AG04449 (cell line): ENCODE results near the gene S100A14.

ENCODE experiments used
- CTCF ChIA-PET: fragments of 350-600 bp; formaldehyde crosslinking; extraction: SDS; loops from one replicate; lab custom pipeline; 2021; ENCODE audit warnings: antibody characterized with exemption; lab: Yijun Ruan, JAX
- POLR2A ChIA-PET: fragments of 400-600, 350-600 bp; formaldehyde crosslinking; extraction: SDS; loops from one replicate; lab custom pipeline; 2020; ENCODE audit warnings: antibody characterized with exemption, inconsistent platforms; lab: Yijun Ruan, JAX
- DNase-seq: peaks from one replicate; pipeline ENCODE4 v3.0.0-alpha.2; 2010; ENCODE audit warnings: low read depth, low spot score
- H3K4me3 ChIP-seq: 2 replicates; pipeline ENCODE4 v1.5.1; 2011; ENCODE audit warnings: low read depth, mild to moderate bottlenecking, control low read depth, low read length
- TF ChIP-seq, protein P1 (sequence below): IDR thresholded peaks from one replicate; pipeline ENCODE4 v1.5.1; 2011; ENCODE audit warnings: mild to moderate bottlenecking, moderate library complexity, low read length, control low read depth, inconsistent platforms; ENCODE audit not compliant: insufficient read depth; ENCODE audit errors: missing control alignments

The S100A14 gene

DNA sequence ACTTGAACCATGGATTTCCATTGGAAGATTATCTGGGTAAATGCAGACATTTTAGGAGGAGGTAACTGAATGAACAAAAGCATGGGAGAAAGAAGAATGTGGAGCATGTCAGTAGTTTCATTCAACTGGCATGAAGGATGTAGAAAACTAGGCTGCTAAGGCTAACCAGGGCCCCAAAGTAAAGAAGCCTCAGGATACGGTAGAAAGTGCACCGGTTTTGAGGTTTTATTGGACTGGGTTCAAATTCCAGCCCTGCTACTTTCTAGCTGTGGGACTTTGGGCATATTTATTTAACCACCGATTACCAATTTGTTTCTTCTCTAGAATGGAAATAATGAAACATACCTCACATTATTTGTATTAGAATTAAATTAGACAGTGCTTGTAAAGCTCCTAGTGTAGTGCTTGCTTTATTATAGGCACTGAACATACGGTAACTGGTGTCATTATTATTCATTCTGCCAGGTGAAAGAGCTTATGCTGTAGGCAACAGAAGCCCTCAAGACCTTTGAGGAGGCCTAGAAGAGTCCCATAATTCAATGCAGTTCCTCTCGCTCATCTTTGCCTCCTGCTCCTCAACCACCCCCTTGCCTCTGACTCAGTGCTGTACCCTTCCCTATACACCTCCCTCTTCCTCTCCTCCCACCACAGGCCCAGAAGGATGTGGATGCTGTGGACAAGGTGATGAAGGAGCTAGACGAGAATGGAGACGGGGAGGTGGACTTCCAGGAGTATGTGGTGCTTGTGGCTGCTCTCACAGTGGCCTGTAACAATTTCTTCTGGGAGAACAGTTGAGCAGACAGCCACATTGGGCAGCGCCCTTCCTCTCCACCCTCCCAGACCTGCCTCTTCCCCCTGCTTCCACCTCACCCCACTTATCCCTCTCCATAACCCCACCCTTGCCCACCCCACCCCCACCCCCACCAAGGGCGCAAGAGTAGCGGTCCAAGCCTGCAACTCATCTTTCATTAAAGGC lies 15.2 kb upstream of the S100A14 start:
- H3K4me3 ChIP-seq = no peak overlapping the region
- POLR2A ChIA-PET = interaction anchor here (0.6 to 1.3 kb wide), 4 partner anchors 23 to 359 kb away, joined by 3 read pairs; partner anchors contain the start of genes RPS27 and S100A6
- TF ChIP-seq, protein P1, sequence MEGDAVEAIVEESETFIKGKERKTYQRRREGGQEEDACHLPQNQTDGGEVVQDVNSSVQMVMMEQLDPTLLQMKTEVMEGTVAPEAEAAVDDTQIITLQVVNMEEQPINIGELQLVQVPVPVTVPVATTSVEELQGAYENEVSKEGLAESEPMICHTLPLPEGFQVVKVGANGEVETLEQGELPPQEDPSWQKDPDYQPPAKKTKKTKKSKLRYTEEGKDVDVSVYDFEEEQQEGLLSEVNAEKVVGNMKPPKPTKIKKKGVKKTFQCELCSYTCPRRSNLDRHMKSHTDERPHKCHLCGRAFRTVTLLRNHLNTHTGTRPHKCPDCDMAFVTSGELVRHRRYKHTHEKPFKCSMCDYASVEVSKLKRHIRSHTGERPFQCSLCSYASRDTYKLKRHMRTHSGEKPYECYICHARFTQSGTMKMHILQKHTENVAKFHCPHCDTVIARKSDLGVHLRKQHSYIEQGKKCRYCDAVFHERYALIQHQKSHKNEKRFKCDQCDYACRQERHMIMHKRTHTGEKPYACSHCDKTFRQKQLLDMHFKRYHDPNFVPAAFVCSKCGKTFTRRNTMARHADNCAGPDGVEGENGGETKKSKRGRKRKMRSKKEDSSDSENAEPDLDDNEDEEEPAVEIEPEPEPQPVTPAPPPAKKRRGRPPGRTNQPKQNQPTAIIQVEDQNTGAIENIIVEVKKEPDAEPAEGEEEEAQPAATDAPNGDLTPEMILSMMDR = no peak
- DNase-seq = peak; percentile 17
- CTCF ChIA-PET = interaction anchor here (0.8 to 14.0 kb wide), 7 partner anchors 15 to 355 kb away, joined by 3 to 178 read pairs (median 56); partner anchors contain the start of genes ILF2, RAB13, S100A14 and S100A16

DNA sequence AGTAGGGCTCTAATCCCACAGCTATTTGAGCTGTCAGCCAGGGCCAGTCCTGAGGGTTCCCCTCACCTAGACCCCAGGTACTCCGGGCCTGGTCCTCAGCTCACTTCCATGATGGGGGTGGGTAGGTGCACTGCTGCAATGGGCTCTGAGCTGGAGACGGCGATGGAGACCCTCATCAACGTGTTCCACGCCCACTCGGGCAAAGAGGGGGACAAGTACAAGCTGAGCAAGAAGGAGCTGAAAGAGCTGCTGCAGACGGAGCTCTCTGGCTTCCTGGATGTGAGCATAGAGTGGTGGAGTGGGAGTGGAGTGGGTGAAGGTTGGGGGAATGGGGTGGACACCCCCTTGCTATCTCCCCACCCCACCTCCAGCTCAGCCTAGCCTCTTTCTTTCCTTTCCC lies 14.3 kb upstream of the S100A14 start:
- DNase-seq = no peak
- POLR2A ChIA-PET = interaction anchor here (0.6 to 1.3 kb wide), 3 partner anchors 22 to 360 kb away, joined by 3 read pairs; partner anchors contain the start of genes RPS27 and S100A6
- TF ChIP-seq, protein P1 = no peak
- no peak overlapping the region for H3K4me3 ChIP-seq
- CTCF ChIA-PET = interaction anchor here (0.7 to 14.0 kb wide), 7 partner anchors 14 to 356 kb away, joined by 3 to 178 read pairs (median 56); partner anchors contain the start of genes ILF2, RAB13, S100A14 and S100A16

DNA sequence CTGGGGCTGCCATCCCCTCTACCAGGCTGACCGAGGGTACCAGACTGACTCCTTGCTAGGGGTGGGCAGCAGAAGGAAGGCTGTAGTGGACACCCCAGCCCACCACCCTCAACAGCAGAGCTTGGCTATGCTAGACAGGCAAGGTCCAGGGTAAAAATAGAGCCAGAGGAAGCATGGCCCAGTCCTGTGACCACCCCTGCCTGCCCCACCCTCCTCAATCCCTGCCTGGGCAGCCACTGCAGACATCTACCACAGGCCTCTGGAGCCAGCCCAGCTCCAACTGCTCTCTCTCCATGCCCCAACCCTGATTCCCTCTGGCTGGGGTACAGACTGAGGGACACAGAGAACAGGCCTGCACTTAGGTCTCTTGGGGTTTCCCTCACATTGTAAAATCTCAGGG lies 13.8 kb upstream of the S100A14 start:
- TF ChIP-seq, protein P1 = no peak
- POLR2A ChIA-PET = interaction anchor here (1.3 to 1.9 kb wide), 2 partner anchors 17 to 360 kb away, joined by 3 to 7 read pairs; partner anchors contain the start of genes RPS27 and S100A16

DNA sequence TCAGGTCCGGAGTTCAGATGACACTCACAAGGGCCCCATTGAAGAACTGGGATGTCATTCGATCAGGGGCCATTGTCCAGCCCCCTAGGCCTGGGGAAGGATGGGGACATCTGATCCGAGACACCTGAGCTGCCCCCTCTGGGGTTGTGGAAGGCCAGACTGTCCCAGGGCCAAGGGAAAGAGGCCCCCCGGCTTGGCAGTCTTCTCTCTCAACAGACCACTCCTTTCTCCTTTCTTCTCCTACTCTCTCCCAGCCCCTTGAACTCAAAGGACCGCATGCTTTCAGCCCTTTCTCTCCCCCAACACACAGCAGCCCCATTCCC lies 13.2 kb upstream of the S100A14 start:
- DNase-seq = no peak
- TF ChIP-seq, protein P1 = no peak
- ChIA-PET CTCF (interaction anchor here (6.0 to 14.0 kb wide), 4 partner anchors 13 to 120 kb away, joined by 56 to 178 read pairs (median 65); partner anchors contain the start of genes S100A14, S100A16 and S100A6), POLR2A (interaction anchor here (1.9 kb wide), 1 partner anchor 16 kb away, joined by 7 read pairs; the partner anchor contains the start of gene S100A16)
- H3K4me3 ChIP-seq = no peak overlapping the region

More for the DNA sequence above, 13.8 kb upstream of the S100A14 start:
- no peak for DNase-seq
- no peak overlapping the region for H3K4me3 ChIP-seq
- CTCF ChIA-PET = interaction anchor here (0.7 to 14.0 kb wide), 6 partner anchors 13 to 356 kb away, joined by 3 to 178 read pairs (median 58); partner anchors contain the start of genes RAB13, S100A14, S100A16 and S100A6

DNA sequence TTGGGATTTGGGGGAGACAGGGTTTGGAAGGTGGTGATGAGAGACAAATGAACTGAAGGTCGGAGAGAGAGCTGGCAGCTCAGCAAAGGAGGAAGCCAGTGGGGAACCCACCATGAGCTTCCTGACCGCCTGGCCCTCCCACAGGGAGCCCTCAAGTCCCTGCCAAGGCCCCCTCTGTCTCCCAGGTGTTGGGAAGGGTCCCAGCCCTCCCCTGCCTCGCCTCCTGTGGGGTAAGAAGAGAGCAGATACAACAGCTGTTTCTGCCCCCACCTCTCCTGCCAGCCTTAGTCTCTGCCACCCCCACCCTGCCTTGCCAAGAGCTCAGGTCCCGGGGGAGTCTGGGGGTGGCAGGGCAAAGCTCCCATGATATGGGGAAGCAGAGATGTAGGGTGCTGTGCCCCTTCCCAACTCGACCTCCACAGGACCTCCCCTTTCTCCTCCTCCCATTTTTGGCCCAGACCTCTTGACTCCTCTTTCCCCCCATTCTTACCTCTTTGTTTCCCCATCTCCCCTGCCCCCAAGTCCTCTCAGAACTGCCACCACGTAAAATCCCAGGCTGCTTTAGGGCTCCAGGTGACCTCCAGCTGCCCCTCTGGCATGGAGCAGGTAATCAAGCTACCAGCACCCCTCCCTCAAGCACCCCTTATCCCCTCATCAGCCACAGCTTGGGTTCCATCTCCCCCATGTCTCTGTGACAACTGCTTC lies 12.7 kb upstream of the S100A14 start:
- POLR2A ChIA-PET = interaction anchor here (1.9 kb wide), 1 partner anchor 16 kb away, joined by 7 read pairs; the partner anchor contains the start of gene S100A16
- no peak for DNase-seq
- CTCF ChIA-PET = interaction anchor here (1.4 to 14.0 kb wide), 8 partner anchors 12 to 276 kb away, joined by 3 to 178 read pairs (median 35); partner anchors contain the start of genes S100A14, S100A16 and S100A6
- TF ChIP-seq, protein P1 = no peak
- no peak overlapping the region for H3K4me3 ChIP-seq
